Ascending aorta (tissue), 2 donors: Measurements from ENCODE around the gene DOHH. TPM values are rescaled to one million over a fixed set of nuclear protein-coding genes. Genes with fewer than 3 reads are reported as not detected.

ENCODE experiments used
- DNase-seq, 2 donors: peaks; one replicate each; pipeline ENCODE4 v3.0.0-alpha.2; 2019; ENCODE audit warnings: low spot score in 2 of 2
- H3K27ac ChIP-seq, 2 donors: fragments of 200-600 bp; sonication (generic); one replicate each; pipeline ENCODE4 v1.5.1; 2016 to 2017; ENCODE audit warnings: mild to moderate bottlenecking in 1 of 2
- H3K27me3 ChIP-seq: fragments of 200-600 bp; sonication (generic); one replicate; pipeline ENCODE4 v1.5.1; 2017
- H3K36me3 ChIP-seq, 2 donors: fragments of 200-600 bp; sonication (generic); one replicate each; pipeline ENCODE4 v1.5.1; 2016
- H3K4me1 ChIP-seq, 2 donors: fragments of 200-600 bp; sonication (generic); one replicate each; pipeline ENCODE4 v1.5.1; 2016 to 2017; ENCODE audit warnings: mild to moderate bottlenecking in 1 of 2
- H3K4me3 ChIP-seq, 2 donors: fragments of 200-600 bp; sonication (generic); one replicate each; pipeline ENCODE4 v1.5.1; 2016 to 2017; ENCODE audit warnings: mild to moderate bottlenecking in 1 of 2
- H3K9me3 ChIP-seq, 2 donors: fragments of 200-600 bp; sonication (generic); one replicate each; pipeline ENCODE4 v1.5.1; 2016
- CTCF ChIP-seq, 3 experiments: fragments of 200-600 bp in 2 of 3; fragments of 450-650 bp in 1 of 3; sonication (generic) in 2 of 3; IDR thresholded peaks; one replicate each; pipeline ENCODE4 v1.5.1; 2016 to 2019; ENCODE audit warnings: antibody characterized with exemption in 3 of 3, mild to moderate bottlenecking in 1 of 3, moderate library complexity in 1 of 3
- intact Hi-C: fragments of 100-400 bp; cut with DNase I; formaldehyde crosslinking; loops from one replicate; pipeline ENCODE4 v1.15.1; 2023
- total RNA-seq: library from RNA; depleted of rRNA; stranded (reverse); fragments of >200 nt; gene quantifications from one replicate; pipeline ENCODE4 v1.1.0, GENCODE V29; 2016

The DOHH gene
- total RNA-seq, 1 donor from 2014 or later, result 40.9 TPM

GRCh38 chr19:3482507-3483225, 17.8 kb downstream of the DOHH start:
- no peak overlapping the region for H3K27ac ChIP-seq
- H3K36me3 ChIP-seq, result no peaks in the 10 kb centered on the region
- no peak for TF ChIP-seq CTCF (IDR thresholded peaks at IDR 0.05)
- intact Hi-C loops, result no loop called here
- no peaks in the 10 kb centered on the region for H3K4me1 ChIP-seq
- H3K4me3 ChIP-seq, result no peak overlapping the region
- H3K27me3 ChIP-seq, result peaks cover 2% of the 10 kb centered on the region
- no peak for DNase-seq
- no peaks in the 10 kb centered on the region for H3K9me3 ChIP-seq

GRCh38 chr19:3481241-3482090, 19.0 kb downstream of the DOHH start:
- no peaks in the 10 kb centered on the region for H3K9me3 ChIP-seq
- intact Hi-C loops, result no loop called here
- H3K27me3 ChIP-seq, result peaks cover 2% of the 10 kb centered on the region
- H3K27ac ChIP-seq, result no peak overlapping the region
- H3K36me3 ChIP-seq, result no peaks in the 10 kb centered on the region
- no peak for DNase-seq
- no peaks in the 10 kb centered on the region for H3K4me1 ChIP-seq
- no peak for TF ChIP-seq CTCF (IDR thresholded peaks at IDR 0.05)
- no peak overlapping the region for H3K4me3 ChIP-seq

GRCh38 chr19:3480383-3481091, 19.9 kb downstream of the DOHH start, which contains the start of gene SMIM24:
TSS of gene SMIM24 (minus strand) at chr19:3480525. CDS start at chr19:3480463, 62 bp downstream.
- DNase-seq, result no peak
- no peak for TF ChIP-seq CTCF (IDR thresholded peaks at IDR 0.05)
- H3K9me3 ChIP-seq, result no peaks in the 10 kb centered on the region
- no peak within 1 kb of the TSS for H3K27ac ChIP-seq
- intact Hi-C loops, result no loop called here
- H3K36me3 ChIP-seq, result no peaks in the 10 kb centered on the region
- H3K27me3 ChIP-seq, result peaks cover 2% of the 10 kb centered on the region
- H3K4me1 ChIP-seq, result no peaks in the 10 kb centered on the region
- no peak within 1 kb of the TSS for H3K4me3 ChIP-seq

- no peaks in the 10 kb centered on the region for H3K9me3 ChIP-seq
- H3K27ac ChIP-seq, result no peak overlapping the region
- no peak for TF ChIP-seq CTCF (IDR thresholded peaks at IDR 0.05)
- no peaks in the 10 kb centered on the region for H3K4me1 ChIP-seq
- peaks cover 2% of the 10 kb centered on the region for H3K27me3 ChIP-seq
- H3K4me3 ChIP-seq, result no peak overlapping the region
- DNase-seq, result no peak
- intact Hi-C loops, result no loop called here
- no peaks in the 10 kb centered on the region for H3K36me3 ChIP-seq
These were observed 20.6 kb downstream of the DOHH start for GRCh38 chr19:3479834-3480215.

- Histone ChIP-seq H3K27ac (no peak overlapping the region), H3K9me3 (no peaks in the 10 kb centered on the region), H3K4me3 (no peak overlapping the region), H3K27me3 (peaks cover 2% of the 10 kb centered on the region), H3K4me1 (no peaks in the 10 kb centered on the region), H3K36me3 (no peaks in the 10 kb centered on the region)
- DNase-seq, result no peak
- TF ChIP-seq CTCF (IDR thresholded peaks at IDR 0.05), result no peak
- intact Hi-C loops, result no loop called here
These were observed 21.2 kb downstream of the DOHH start for GRCh38 chr19:3479177-3479833.
